NCI-H510A treated with DMSO at 0.1 percent for 48 hours (cell line): ENCODE results near the gene NR2F1-AS1.
"Not testable (repeated sequence)": the region's sequence is repeated elsewhere in the genome, so short reads cannot be mapped to it uniquely, and the experiment has no call there.

Source experiments
- DNase-seq: peaks from one replicate; lab custom pipeline; 2025; lab: John Stamatoyannopoulos, UW

Gene NR2F1-AS1

DNA sequence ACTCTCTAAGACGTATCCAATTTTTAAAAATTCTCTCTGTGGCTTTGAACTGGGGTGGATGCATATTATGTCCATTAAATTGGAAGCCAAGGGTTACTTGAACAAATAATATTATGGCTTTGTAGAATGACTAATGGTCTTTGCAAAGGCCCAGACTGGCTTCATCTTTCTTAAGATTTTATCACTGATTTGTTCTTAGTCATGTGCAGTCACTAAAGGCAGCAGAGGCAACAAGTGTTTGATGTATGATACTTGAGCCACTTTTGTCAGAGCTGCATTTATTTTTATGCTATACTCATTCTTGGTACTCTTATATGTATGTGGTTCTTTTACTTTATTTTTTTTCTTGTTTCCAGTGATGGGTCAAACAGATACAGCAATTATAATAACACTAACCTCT lies 152.2 kb downstream of the NR2F1-AS1 start:
- no peak for DNase-seq

DNA sequence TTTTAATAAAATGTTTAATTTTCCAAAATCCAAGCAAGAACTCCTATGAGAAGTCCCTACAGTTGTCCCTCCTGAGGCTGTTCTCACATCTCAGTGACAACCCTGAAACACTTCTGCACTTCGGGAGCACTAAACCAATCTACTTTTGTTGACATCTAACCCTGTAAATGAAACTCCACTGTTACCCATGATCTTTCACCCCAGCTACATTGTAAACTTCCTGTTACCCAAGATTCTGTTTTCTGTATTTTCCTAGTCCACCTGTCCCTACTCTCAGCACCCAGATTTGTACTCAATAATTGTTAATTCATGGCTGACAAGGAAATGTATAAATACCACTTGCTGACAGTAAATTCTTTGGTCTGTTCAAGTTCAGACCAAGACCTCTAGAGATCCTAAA lies 153.7 kb downstream of the NR2F1-AS1 start:
- no peak for DNase-seq

- DNase-seq, result no peak
These were observed 155.9 kb downstream of the NR2F1-AS1 start for GRCh38 chr5:93425096-93425495.

DNA sequence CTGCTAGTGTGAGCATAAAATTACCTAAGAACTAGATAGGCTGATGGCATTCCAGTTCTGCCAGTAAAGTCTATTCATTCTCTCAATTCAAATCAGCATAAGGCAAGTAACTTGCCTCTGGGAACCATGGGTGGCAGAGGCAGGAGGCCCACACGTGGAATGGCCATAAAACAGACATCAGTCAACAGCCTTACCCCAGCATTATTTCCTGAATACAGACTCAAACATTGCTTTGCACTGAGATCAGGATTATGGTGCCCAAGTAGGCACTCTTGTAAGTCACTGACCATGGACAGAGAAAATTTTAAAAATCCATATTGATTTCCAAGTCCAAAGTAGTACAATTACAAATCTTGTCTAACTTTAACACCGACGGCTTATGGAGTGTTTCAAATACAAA lies 157.7 kb downstream of the NR2F1-AS1 start:
- DNase-seq, result no peak

DNA sequence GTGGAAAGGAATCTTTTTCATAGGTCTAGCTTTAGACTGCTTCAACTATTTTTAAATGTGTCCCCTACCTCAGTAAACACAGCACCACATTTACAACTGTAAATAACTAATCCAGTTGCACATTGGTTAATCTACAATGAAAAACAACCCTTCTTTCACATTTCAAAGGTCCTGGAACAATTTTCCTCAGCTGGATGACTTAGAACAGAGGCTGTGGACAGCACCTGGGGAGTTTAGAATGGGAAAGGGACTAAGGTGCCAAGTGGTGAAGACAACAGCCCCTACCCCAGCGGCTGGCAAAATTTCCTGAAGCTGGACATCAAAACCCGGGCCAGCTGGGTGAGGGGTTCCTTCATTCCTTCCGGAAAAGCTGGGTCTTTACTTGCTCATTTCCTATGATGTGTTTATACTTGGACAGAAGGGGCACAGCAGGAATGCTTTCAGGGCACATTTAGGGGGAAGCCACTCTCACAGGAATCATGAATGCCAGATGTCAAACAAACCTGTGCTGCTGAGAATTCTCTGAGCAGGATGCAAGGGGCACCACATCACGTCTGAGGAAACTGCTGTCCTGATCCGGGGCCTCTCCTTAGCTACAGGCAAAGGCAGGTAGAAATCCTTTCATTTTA lies 158.3 kb downstream of the NR2F1-AS1 start:
- DNase-seq, result no peak

DNA sequence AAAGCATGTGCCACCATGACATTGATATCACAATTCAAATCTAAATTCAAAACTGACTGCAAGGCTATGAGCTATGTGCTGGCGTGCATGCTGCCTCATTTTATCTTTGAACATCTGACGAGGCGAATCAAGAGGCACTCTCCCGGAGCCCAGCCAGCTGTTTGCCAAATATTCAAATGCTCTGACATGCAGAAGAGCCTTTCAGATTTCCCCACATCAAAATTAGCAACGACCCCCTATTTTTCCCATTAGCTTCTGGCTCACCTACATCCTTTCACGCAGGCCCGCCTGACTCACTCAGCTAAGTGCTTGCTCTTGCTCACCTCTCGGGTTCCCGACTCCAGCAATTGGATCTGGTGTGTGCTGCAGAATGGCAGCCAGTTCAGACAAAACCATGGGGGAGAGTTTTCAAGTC lies 159.0 kb downstream of the NR2F1-AS1 start:
- DNase-seq, result no peak

- no peak for DNase-seq
These were observed 159.6 kb downstream of the NR2F1-AS1 start for GRCh38 chr5:93421468-93421867.

GRCh38 chr5:93417490-93417889 lies 163.5 kb downstream of the NR2F1-AS1 start:
- no peak for DNase-seq

GRCh38 chr5:93415819-93416218 lies 165.2 kb downstream of the NR2F1-AS1 start:
- peak; percentile 32 for DNase-seq

- no peak for DNase-seq
These were observed 169.3 kb downstream of the NR2F1-AS1 start for GRCh38 chr5:93411716-93412115.

GRCh38 chr5:93409691-93410090 lies 171.3 kb downstream of the NR2F1-AS1 start:
- no peak for DNase-seq

- no peak for DNase-seq
These were observed 173.6 kb downstream of the NR2F1-AS1 start for GRCh38 chr5:93407454-93407853.

DNA sequence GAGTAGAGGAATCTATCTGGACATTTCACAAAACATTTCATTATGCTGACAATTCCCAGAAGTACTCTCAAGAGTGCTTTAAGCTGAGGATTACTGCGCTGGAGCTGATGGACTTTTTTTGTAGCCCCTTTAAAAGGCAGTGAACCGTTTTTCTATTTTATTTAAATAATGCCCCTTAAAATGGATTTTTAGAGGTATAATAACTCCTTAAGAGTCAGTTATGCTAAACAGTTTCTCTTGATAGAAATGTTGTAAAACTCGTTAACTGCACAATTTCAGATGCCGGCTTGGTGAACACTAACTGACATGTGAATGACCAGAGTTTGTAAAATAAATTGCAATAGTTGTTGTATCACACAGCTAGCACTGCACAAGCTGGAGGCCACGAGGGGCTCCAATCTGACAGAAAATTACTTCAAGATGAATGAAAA lies 174.0 kb downstream of the NR2F1-AS1 start:
- DNase-seq, result no peak

DNA sequence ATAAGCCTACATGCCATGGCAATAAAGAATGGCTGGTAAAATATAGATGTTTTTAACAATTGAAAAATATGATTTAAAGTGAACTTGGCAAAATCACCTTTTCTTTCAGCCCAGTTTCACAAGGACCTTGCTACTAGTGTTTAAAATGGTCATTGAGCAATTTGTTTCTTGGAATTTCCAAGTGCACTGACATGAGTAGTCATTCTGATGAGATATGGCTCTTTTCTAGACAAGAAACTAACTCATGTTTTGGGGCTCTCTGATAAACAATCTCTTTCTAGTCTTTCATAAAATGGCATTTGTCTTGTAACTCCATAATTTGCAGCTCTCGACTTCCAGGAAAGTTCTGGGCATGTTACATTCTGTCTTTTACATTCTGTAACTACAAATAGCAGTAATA lies 176.8 kb downstream of the NR2F1-AS1 start:
- DNase-seq, result no peak

GRCh38 chr5:93403141-93403928 lies 177.7 kb downstream of the NR2F1-AS1 start:
- no peak for DNase-seq

GRCh38 chr5:93402451-93402850 lies 178.6 kb downstream of the NR2F1-AS1 start:
- no peak for DNase-seq

DNA sequence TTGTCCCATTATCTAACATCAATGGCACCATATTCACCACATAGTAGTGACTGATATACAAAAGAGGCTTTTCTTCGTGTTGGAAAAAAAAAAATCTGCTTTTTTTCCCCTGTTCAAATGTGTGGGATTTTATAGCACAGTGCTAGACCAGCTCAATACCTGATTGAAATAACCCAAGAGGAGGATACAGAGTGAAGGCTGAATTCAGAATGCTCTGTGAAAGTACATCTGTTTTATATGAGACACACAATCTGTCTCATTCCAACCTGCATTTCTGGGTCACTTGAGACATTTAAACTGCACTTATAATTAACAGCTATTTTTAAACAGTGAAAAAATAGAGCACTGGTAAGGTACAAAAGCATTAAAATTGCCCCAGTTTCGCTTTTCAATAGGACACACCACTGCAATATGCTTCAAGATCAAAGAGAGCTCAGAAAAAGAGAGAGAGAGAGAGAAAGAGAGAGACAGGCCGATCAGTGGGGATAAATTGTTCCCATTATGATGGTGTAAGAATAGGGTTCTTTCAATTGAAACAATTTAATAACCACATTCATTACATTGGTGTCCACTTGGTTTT lies 179.3 kb downstream of the NR2F1-AS1 start:
- no peak for DNase-seq

DNA sequence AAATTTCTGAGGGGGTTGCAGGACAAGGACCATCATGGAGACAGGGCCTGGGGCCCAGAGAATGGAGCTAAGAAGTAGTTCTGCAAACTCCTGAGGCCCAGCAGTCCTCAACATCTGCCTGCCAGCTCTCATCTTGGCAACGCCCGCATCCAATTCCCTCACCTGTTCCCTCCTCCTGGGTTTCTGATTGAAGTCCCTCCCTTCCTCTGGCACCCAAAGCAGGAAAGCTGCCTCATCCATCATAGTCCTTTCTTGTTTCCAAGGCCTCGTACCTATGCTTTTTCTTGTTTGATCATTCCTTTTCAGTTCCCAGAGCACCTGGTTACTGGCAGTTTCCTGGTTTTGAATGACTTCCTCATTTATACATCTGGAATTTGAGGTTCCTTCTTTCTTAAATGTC lies 181.3 kb downstream of the NR2F1-AS1 start:
- DNase-seq, result no peak

- DNase-seq, result no peak
These were observed 185.0 kb downstream of the NR2F1-AS1 start for GRCh38 chr5:93395971-93396379.

DNA sequence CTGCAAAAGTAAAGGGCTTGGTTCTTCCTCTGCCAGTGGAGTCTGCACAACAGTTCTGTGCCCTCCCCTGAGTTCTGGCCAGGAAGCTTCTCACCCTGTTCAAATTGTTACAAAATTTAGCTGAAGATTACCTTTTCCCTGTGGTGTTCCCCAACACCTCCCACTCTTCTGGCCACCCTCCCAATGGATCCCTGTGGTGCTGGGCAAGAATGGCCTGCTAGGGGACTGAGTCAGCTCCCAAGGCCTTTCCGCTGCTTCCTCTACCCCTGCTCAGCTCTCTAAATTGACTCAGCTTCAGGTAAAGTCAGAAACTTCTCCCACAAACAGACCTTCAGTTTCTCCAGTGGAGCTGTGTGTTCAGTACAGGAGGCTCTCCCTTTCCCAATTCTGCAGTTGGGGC lies 186.0 kb downstream of the NR2F1-AS1 start:
- no peak for DNase-seq

- DNase-seq, result no peak
These were observed 186.7 kb downstream of the NR2F1-AS1 start for GRCh38 chr5:93394301-93394700.

GRCh38 chr5:93391169-93391568 lies 189.8 kb downstream of the NR2F1-AS1 start:
- DNase-seq, result not testable (repeated sequence)

DNA sequence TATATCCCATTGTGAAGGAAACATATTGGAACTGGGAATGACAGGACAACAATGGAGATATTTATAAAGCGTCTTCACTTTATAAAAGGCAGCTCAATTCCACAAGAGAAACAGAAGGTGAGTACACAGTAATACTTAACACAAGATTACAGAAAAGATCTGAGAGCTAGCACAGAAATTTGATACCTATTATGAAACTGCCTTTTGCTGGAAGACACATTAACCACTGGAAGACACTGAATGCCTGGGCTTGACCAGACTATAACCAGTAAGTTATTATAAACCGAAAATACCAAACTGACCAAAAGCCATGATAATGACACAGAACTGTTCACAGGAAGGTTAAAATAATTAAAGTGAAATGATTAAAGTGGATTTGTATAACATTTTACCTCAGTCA lies 195.4 kb downstream of the NR2F1-AS1 start:
- DNase-seq, result no peak
